Measurements from ENCODE around the gene RPRD1B.

The RPRD1B gene

GRCh38 chr20:38012332-38012731 is 21.2 kb upstream of the RPRD1B start:
- no peaks in the 10 kb centered on the region for H3K27me3 Mint-ChIP-seq
- no peaks in the 10 kb centered on the region for H3K9me3 Mint-ChIP-seq
- no peak overlapping the region for H3K27ac Mint-ChIP-seq
- H3K4me3 Mint-ChIP-seq: no peak overlapping the region
- ATAC-seq (no peak), DNase-seq (no peak)
- H3K4me1 Mint-ChIP-seq: no peaks in the 10 kb centered on the region
- H3K36me3 Mint-ChIP-seq (ENCODE audit: low read depth): peaks cover 60% of the 10 kb centered on the region

GRCh38 chr20:38013887-38014286 is 19.7 kb upstream of the RPRD1B start:
- DNase-seq (no peak), ATAC-seq (no peak)
- no peaks in the 10 kb centered on the region for H3K4me1 Mint-ChIP-seq
- peaks cover 74% of the 10 kb centered on the region for H3K36me3 Mint-ChIP-seq (ENCODE audit: low read depth)
- H3K9me3 Mint-ChIP-seq: peaks cover 8% of the 10 kb centered on the region
- no peak overlapping the region for H3K4me3 Mint-ChIP-seq
- H3K27ac Mint-ChIP-seq: no peak overlapping the region
- no peaks in the 10 kb centered on the region for H3K27me3 Mint-ChIP-seq

GRCh38 chr20:38017959-38018358 is 15.6 kb upstream of the RPRD1B start:
- H3K9me3 Mint-ChIP-seq: peaks cover 8% of the 10 kb centered on the region
- no peak overlapping the region for H3K27ac Mint-ChIP-seq
- no peak overlapping the region for H3K4me3 Mint-ChIP-seq
- no peaks in the 10 kb centered on the region for H3K27me3 Mint-ChIP-seq
- H3K4me1 Mint-ChIP-seq: peaks cover 9% of the 10 kb centered on the region
- DNase-seq (no peak), ATAC-seq (no peak)
- peaks cover 72% of the 10 kb centered on the region for H3K36me3 Mint-ChIP-seq (ENCODE audit: low read depth)

- Mint-ChIP-seq H3K36me3 (ENCODE audit: low read depth) (peaks cover 68% of the 10 kb centered on the region), H3K27ac (no peak overlapping the region), H3K9me3 (peaks cover 8% of the 10 kb centered on the region), H3K27me3 (no peaks in the 10 kb centered on the region), H3K4me1 (peaks cover 9% of the 10 kb centered on the region), H3K4me3 (no peak overlapping the region)
- ATAC-seq (no peak), DNase-seq (no peak)
Measured at GRCh38 chr20:38018385-38018784, 15.2 kb upstream of the RPRD1B start.

GRCh38 chr20:38021087-38021772 is 12.3 kb upstream of the RPRD1B start:
- DNase-seq: no peak
- Mint-ChIP-seq H3K27me3 (no peaks in the 10 kb centered on the region), H3K27ac (no peak overlapping the region), H3K36me3 (ENCODE audit: low read depth) (peaks cover 51% of the 10 kb centered on the region), H3K4me3 (no peak overlapping the region), H3K4me1 (peaks cover 16% of the 10 kb centered on the region), H3K9me3 (peaks cover 8% of the 10 kb centered on the region)
- no peak for ATAC-seq

GRCh38 chr20:38023181-38024001 is 10.2 kb upstream of the RPRD1B start:
- H3K9me3 Mint-ChIP-seq: peaks cover 2% of the 10 kb centered on the region
- H3K4me1 Mint-ChIP-seq: peaks cover 27% of the 10 kb centered on the region
- no peaks in the 10 kb centered on the region for H3K27me3 Mint-ChIP-seq
- no peak overlapping the region for H3K27ac Mint-ChIP-seq
- H3K36me3 Mint-ChIP-seq (ENCODE audit: low read depth): peaks cover 41% of the 10 kb centered on the region
- no peak for DNase-seq
- H3K4me3 Mint-ChIP-seq: no peak overlapping the region
- no peak for ATAC-seq

- H3K4me3 Mint-ChIP-seq: no peak overlapping the region
- no peaks in the 10 kb centered on the region for H3K9me3 Mint-ChIP-seq
- H3K27ac Mint-ChIP-seq: no peak overlapping the region
- ATAC-seq (no peak), DNase-seq (no peak)
- H3K36me3 Mint-ChIP-seq (ENCODE audit: low read depth): peaks cover 38% of the 10 kb centered on the region
- no peaks in the 10 kb centered on the region for H3K27me3 Mint-ChIP-seq
- H3K4me1 Mint-ChIP-seq: peaks cover 37% of the 10 kb centered on the region
Measured at GRCh38 chr20:38024496-38024895, 9.1 kb upstream of the RPRD1B start.

- H3K4me3 Mint-ChIP-seq: no peak overlapping the region
- H3K4me1 Mint-ChIP-seq: peaks cover 59% of the 10 kb centered on the region
Measured at GRCh38 chr20:38029453-38029852, 4.1 kb upstream of the RPRD1B start.

GRCh38 chr20:38031957-38032356 is 1.6 kb upstream of the RPRD1B start:
- H3K27ac Mint-ChIP-seq: peak overlapping the region; percentile 98
- ATAC-seq (no peak), DNase-seq (no peak)
- H3K9me3 Mint-ChIP-seq: no peaks in the 10 kb centered on the region
- peaks cover 72% of the 10 kb centered on the region for H3K4me1 Mint-ChIP-seq
- H3K4me3 Mint-ChIP-seq: peak overlapping the region; percentile 89
- peaks cover 55% of the 10 kb centered on the region for H3K36me3 Mint-ChIP-seq (ENCODE audit: low read depth)
- H3K27me3 Mint-ChIP-seq: no peaks in the 10 kb centered on the region

More at GRCh38 chr20:38029453-38029852, 4.1 kb upstream of the RPRD1B start:
- Mint-ChIP-seq H3K36me3 (ENCODE audit: low read depth) (peaks cover 49% of the 10 kb centered on the region), H3K27ac (no peak overlapping the region), H3K27me3 (no peaks in the 10 kb centered on the region), H3K9me3 (no peaks in the 10 kb centered on the region)
- no peak for ATAC-seq
- DNase-seq: no peak

GRCh38 chr20:38032585-38033329 is 789 bp upstream of the RPRD1B start:
- no peaks in the 10 kb centered on the region for H3K9me3 Mint-ChIP-seq
- H3K4me1 Mint-ChIP-seq: peaks cover 79% of the 10 kb centered on the region
- peak overlapping the region; percentile 89 for H3K4me3 Mint-ChIP-seq
- ATAC-seq (peak; percentile 45), DNase-seq (peak; percentile 71)
- peaks cover 61% of the 10 kb centered on the region for H3K36me3 Mint-ChIP-seq (ENCODE audit: low read depth)
- no peaks in the 10 kb centered on the region for H3K27me3 Mint-ChIP-seq
- peak overlapping the region; percentile 98 for H3K27ac Mint-ChIP-seq

- no peaks in the 10 kb centered on the region for H3K27me3 Mint-ChIP-seq
- H3K36me3 Mint-ChIP-seq (ENCODE audit: low read depth): peaks cover 51% of the 10 kb centered on the region
- no peaks in the 10 kb centered on the region for H3K9me3 Mint-ChIP-seq
- peak overlapping the region; percentile 98 for H3K27ac Mint-ChIP-seq
- ATAC-seq: no peak
- peaks cover 74% of the 10 kb centered on the region for H3K4me1 Mint-ChIP-seq
- H3K4me3 Mint-ChIP-seq: peak overlapping the region; percentile 89
- DNase-seq: no peak
Measured at GRCh38 chr20:38034108-38034649, 633 bp downstream of the RPRD1B start.

GRCh38 chr20:38034961-38035360 is 1.4 kb downstream of the RPRD1B start:
- H3K36me3 Mint-ChIP-seq (ENCODE audit: low read depth): peaks cover 47% of the 10 kb centered on the region
- no peaks in the 10 kb centered on the region for H3K27me3 Mint-ChIP-seq
- DNase-seq (no peak), ATAC-seq (no peak)
- H3K4me1 Mint-ChIP-seq: peaks cover 66% of the 10 kb centered on the region
- no peaks in the 10 kb centered on the region for H3K9me3 Mint-ChIP-seq
- H3K27ac Mint-ChIP-seq: peak overlapping the region; percentile 98
- peak overlapping the region; percentile 89 for H3K4me3 Mint-ChIP-seq

GRCh38 chr20:38036366-38036765 is 2.8 kb downstream of the RPRD1B start:
- Mint-ChIP-seq H3K36me3 (ENCODE audit: low read depth) (peaks cover 49% of the 10 kb centered on the region), H3K27ac (no peak overlapping the region), H3K4me1 (peaks cover 62% of the 10 kb centered on the region), H3K4me3 (peak overlapping the region; percentile 32), H3K27me3 (no peaks in the 10 kb centered on the region), H3K9me3 (no peaks in the 10 kb centered on the region)
- ATAC-seq (no peak), DNase-seq (no peak)

- no peaks in the 10 kb centered on the region for H3K9me3 Mint-ChIP-seq
- H3K36me3 Mint-ChIP-seq (ENCODE audit: low read depth): peaks cover 60% of the 10 kb centered on the region
- peaks cover 64% of the 10 kb centered on the region for H3K4me1 Mint-ChIP-seq
- DNase-seq (no peak), ATAC-seq (no peak)
- H3K4me3 Mint-ChIP-seq: no peak overlapping the region
- H3K27ac Mint-ChIP-seq: no peak overlapping the region
- H3K27me3 Mint-ChIP-seq: no peaks in the 10 kb centered on the region
Measured at GRCh38 chr20:38040276-38040675, 6.7 kb downstream of the RPRD1B start.

All from activated naive CD8-positive, alpha-beta T cell treated with anti-CD3 and anti-CD28 coated beads, Interleukin-2, amount 50 U/mL, for 24 hours (primary cell).